ENCODE measurements around the gene LY86. TPM values are rescaled to one million over a fixed set of nuclear protein-coding genes. Genes with fewer than 3 reads are reported as not detected.

LY86 gene
- total and polyA plus RNA-seq, 2 donors (not counting 3 experiments of a cell fraction or from before 2014, with no cell fraction given): not detected

- no peaks in the 10 kb centered on the region for H3K9me3 ChIP-seq (replicated peaks; ENCODE audit: control insufficient read depth, insufficient read depth, low read length)
- no peaks in the 10 kb centered on the region for H4K20me1 ChIP-seq (replicated peaks; ENCODE audit: control insufficient read depth, extremely low read depth, insufficient read depth, low read length)
- DNase-seq (ENCODE audit: low read depth, low spot score): no peak
- FAIRE-seq: no peak
- BruUV-seq (replicated peaks): no TSS peak
- H3K27me3 ChIP-seq (ENCODE audit: control insufficient read depth in 2 of 2, insufficient read depth in 2 of 2, low read length in 2 of 2): no peaks in the 10 kb centered on the region
- H3K27ac ChIP-seq (ENCODE audit: insufficient read depth, low read depth, low read length): no peak overlapping the region
- H3K9ac ChIP-seq (replicated peaks; ENCODE audit: extremely low read depth, insufficient read depth, low read length): no peak overlapping the region
- TF ChIP-seq POLR2AphosphoS5 (IDR thresholded peaks at IDR 0.05; ENCODE audit: insufficient read depth, low read depth, low read length) (no peak), MYC (IDR thresholded peaks at IDR 0.05; ENCODE audit: low read depth, low read length) (no peak), FOS (IDR thresholded peaks at IDR 0.05; ENCODE audit: borderline replicate concordance, insufficient read depth, low read length) (no peak), GATA2 (IDR thresholded peaks at IDR 0.05; ENCODE audit: insufficient read depth, insufficient read length, low read depth, low read length) (no peak), POLR2A (IDR thresholded peaks at IDR 0.05; ENCODE audit: low read depth, low read length) (no peak), JUN (IDR thresholded peaks at IDR 0.05; ENCODE audit: borderline replicate concordance, insufficient read depth, insufficient read length, low read depth) (no peak), CTCF (IDR thresholded peaks at IDR 0.05; ENCODE audit: extremely low read depth in 1 of 2, insufficient read depth in 1 of 2, low read depth in 1 of 2, low read length in 2 of 2) (no peak), MAX (IDR thresholded peaks at IDR 0.05; ENCODE audit: insufficient read depth, insufficient read length) (no peak), EZH2 (IDR thresholded peaks at IDR 0.05; ENCODE audit: borderline replicate concordance, low read depth, low read length, severe bottlenecking) (no peak)
- H3K36me3 ChIP-seq (ENCODE audit: control insufficient read depth in 2 of 2, extremely low read depth in 1 of 2, insufficient read depth in 2 of 2, low read length in 2 of 2): no peaks in the 10 kb centered on the region
- ChIA-PET POLR2A (no interaction called here), CTCF (no interaction called here)
- intact Hi-C loops (cut with micrococcal nuclease): no loop called here
- no peak overlapping the region for H2AFZ ChIP-seq (ENCODE audit: low read depth, low read length)
- no peak overlapping the region for H3K4me2 ChIP-seq (ENCODE audit: insufficient read depth, low read length)
- no peak overlapping the region for H3K4me3 ChIP-seq (replicated peaks in 1 of 3; ENCODE audit: insufficient read depth in 1 of 3, low read depth in 1 of 3, low read length in 3 of 3)
- dilution Hi-C loops (cut with MboI; ENCODE audit: extremely low pct_ligation_motif_present, low sequenced_read_pairs): no loop called here
- no peaks in the 10 kb centered on the region for H3K9me1 ChIP-seq (replicated peaks; ENCODE audit: control insufficient read depth, extremely low read depth, insufficient read depth, low read length)
- H3K4me1 ChIP-seq (ENCODE audit: control insufficient read depth, extremely low read depth, insufficient read depth, low read length): no peaks in the 10 kb centered on the region
- no peaks in the 10 kb centered on the region for H3K79me2 ChIP-seq (ENCODE audit: control insufficient read depth, insufficient read depth, low read length)
These were observed 11.0 kb downstream of the LY86 start for GRCh38 chr6:6599468-6599873.
